ENCODE results near the gene SAMD15.

Gene SAMD15

DNA sequence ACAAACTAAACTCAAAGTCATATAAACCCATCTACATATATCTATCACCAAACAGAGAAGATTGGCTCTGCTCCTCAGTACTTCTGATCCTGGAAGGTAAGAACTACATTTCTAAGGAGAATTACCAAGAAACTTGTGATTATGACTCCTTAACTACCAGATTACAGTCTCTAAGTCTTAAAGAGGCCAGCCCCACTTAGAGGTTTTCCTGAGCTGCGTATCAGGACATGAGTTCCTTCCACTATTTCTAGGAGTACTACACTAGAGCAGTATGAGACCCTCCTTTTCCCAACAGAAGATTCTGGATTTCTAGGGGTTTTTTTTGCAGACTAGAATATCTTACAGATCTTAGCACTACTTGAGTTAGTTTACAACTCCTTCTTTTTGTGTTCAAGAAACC, 46.2 kb downstream of the SAMD15 start, which contains the start of gene NOXRED1:
Gene NOXRED1 (minus strand): TSS at position 101 of the 400 bp plus-strand sequence. CDS start 634 bp downstream, outside the sequence.
- DNase-seq = no peak
- TF ChIP-seq, protein P1, sequence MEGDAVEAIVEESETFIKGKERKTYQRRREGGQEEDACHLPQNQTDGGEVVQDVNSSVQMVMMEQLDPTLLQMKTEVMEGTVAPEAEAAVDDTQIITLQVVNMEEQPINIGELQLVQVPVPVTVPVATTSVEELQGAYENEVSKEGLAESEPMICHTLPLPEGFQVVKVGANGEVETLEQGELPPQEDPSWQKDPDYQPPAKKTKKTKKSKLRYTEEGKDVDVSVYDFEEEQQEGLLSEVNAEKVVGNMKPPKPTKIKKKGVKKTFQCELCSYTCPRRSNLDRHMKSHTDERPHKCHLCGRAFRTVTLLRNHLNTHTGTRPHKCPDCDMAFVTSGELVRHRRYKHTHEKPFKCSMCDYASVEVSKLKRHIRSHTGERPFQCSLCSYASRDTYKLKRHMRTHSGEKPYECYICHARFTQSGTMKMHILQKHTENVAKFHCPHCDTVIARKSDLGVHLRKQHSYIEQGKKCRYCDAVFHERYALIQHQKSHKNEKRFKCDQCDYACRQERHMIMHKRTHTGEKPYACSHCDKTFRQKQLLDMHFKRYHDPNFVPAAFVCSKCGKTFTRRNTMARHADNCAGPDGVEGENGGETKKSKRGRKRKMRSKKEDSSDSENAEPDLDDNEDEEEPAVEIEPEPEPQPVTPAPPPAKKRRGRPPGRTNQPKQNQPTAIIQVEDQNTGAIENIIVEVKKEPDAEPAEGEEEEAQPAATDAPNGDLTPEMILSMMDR (IDR thresholded peaks at IDR 0.05; ENCODE audit: low read depth, low read length) = no peak
- H3K27ac ChIP-seq = no peak within 1 kb of the TSS
- peaks cover 9% of the 10 kb centered on the region for H3K36me3 ChIP-seq
- H3K4me3 ChIP-seq (ENCODE audit: low read depth, low read length) = no peak within 1 kb of the TSS
- no peaks in the 10 kb centered on the region for H3K9me3 ChIP-seq (ENCODE audit: severe bottlenecking)
- H3K27me3 ChIP-seq (ENCODE audit: insufficient read depth, low read depth, severe bottlenecking) = no peaks in the 10 kb centered on the region

DNA sequence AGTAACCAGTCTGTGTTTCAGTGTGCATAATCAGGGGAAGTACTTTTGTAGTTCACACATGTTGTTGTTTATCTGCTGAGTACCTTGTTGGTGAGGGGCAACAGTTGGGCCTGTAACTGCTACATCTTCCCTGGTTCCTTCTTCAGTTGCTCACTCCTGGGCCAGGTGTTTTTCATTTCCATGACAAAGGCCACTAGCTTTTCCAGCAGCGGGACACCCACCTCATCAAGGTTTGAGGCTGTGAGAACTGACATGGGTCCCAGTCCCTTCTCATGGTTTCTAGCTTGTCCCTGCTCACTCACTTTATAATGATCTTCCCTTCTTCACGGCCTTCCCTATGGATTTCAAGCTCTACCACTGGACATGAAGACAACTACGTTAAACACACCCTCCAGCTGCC, 47.7 kb downstream of the SAMD15 start:
- Histone ChIP-seq H3K9me3 (ENCODE audit: severe bottlenecking) (no peaks in the 10 kb centered on the region), H3K27me3 (ENCODE audit: insufficient read depth, low read depth, severe bottlenecking) (no peaks in the 10 kb centered on the region), H3K36me3 (peaks cover 9% of the 10 kb centered on the region), H3K4me3 (ENCODE audit: low read depth, low read length) (no peak overlapping the region), H3K27ac (no peak overlapping the region)
- no peak for DNase-seq
- TF ChIP-seq, protein P1 (IDR thresholded peaks at IDR 0.05; ENCODE audit: low read depth, low read length) = no peak

DNA sequence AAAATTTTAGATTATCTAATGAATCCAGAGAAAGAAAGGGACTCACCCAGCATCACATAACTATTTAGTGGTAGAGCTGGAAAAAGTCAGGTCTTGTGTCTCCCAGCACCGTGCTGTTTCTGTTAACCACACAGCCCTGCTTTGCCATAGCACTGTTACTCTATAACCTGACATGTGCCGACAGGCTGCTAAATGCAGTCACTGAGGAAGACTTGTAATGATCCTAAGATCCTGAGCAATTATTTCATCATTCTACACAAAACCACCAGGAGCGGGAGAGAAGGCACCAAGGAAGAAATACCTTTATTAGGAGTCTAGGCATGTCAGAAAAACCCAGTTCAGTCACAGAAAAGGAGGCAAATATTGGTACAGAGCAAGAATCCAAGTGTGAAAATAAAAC, 49.2 kb downstream of the SAMD15 start:
- Histone ChIP-seq H3K4me3 (ENCODE audit: low read depth, low read length) (no peak overlapping the region), H3K27ac (no peak overlapping the region), H3K9me3 (ENCODE audit: severe bottlenecking) (no peaks in the 10 kb centered on the region), H3K27me3 (ENCODE audit: insufficient read depth, low read depth, severe bottlenecking) (no peaks in the 10 kb centered on the region), H3K36me3 (peaks cover 9% of the 10 kb centered on the region)
- TF ChIP-seq, protein P1 (IDR thresholded peaks at IDR 0.05; ENCODE audit: low read depth, low read length) = no peak
- no peak for DNase-seq

DNA sequence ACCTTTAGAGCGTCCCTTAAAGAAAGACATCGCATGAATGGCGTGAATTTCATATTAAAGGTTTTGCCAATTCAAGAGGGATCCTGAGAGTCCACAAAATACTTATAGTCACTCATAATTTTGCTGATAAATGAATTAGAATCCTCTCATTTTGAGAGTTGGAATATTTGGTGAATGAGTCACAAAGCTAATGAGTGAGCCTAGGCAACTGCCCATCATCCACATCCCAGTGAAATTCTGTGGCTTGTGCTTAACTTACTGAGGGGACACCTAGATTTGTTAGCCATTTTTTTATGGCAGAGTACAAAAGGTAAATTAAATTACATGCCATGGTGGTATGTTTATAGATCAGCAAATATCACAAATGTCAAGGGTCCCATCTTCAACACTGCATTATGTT, 58.9 kb downstream of the SAMD15 start:
- no peak overlapping the region for H3K27ac ChIP-seq
- H3K9me3 ChIP-seq (ENCODE audit: severe bottlenecking) = no peaks in the 10 kb centered on the region
- H3K36me3 ChIP-seq = peaks cover 12% of the 10 kb centered on the region
- TF ChIP-seq, protein P1 (IDR thresholded peaks at IDR 0.05; ENCODE audit: low read depth, low read length) = no peak
- H3K27me3 ChIP-seq (ENCODE audit: insufficient read depth, low read depth, severe bottlenecking) = no peaks in the 10 kb centered on the region
- H3K4me3 ChIP-seq (ENCODE audit: low read depth, low read length) = no peak overlapping the region
- no peak for DNase-seq

DNA sequence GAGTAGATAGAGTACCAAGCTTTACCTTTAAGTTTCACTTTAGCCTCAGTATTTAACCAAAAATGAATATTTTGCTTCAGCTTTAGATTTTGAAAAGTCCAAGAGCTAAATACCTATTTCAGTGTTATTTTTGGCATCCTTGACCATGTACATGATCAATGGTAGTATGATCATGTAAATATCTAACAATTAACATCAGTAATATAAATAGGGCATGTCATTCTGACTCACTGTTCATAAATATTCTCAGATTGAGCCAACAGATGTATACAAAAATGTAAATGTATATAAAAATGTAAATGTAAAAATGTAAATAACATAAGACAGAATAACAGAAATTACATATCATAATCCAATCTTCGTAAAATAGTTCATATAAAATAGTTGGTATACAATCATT, 61.4 kb downstream of the SAMD15 start:
- no peaks in the 10 kb centered on the region for H3K27me3 ChIP-seq (ENCODE audit: insufficient read depth, low read depth, severe bottlenecking)
- H3K4me3 ChIP-seq (ENCODE audit: low read depth, low read length) = no peak overlapping the region
- H3K36me3 ChIP-seq = peaks cover 12% of the 10 kb centered on the region
- no peak overlapping the region for H3K27ac ChIP-seq
- no peaks in the 10 kb centered on the region for H3K9me3 ChIP-seq (ENCODE audit: severe bottlenecking)
- TF ChIP-seq, protein P1 (IDR thresholded peaks at IDR 0.05; ENCODE audit: low read depth, low read length) = no peak
- no peak for DNase-seq

DNA sequence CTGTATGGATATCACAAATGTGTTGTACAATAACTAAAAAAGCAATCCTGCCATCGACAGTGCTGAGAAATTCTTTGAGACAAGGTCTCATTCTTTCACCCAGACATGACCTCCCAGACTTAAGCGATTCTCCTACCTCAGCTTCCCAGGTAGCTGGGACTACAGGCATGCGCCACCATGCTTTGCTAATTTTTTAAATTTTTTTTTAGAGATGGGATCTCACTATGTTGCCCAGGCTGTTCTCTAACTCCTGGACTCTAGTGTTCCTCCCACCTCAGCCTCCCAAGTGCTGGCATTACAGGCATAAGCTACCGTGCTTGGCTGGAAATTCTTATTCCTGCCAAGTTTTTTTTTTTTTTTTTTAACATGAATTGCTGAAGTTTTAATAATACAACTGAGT, 62.7 kb downstream of the SAMD15 start:
- no peak overlapping the region for H3K27ac ChIP-seq
- H3K9me3 ChIP-seq (ENCODE audit: severe bottlenecking) = no peaks in the 10 kb centered on the region
- TF ChIP-seq, protein P1 (IDR thresholded peaks at IDR 0.05; ENCODE audit: low read depth, low read length) = no peak
- H3K36me3 ChIP-seq = peaks cover 7% of the 10 kb centered on the region; the same call in 1 of the 2 replicates
- DNase-seq = no peak
- no peaks in the 10 kb centered on the region for H3K27me3 ChIP-seq (ENCODE audit: insufficient read depth, low read depth, severe bottlenecking)
- no peak overlapping the region for H3K4me3 ChIP-seq (ENCODE audit: low read depth, low read length)
